NCI-H146 treated with DMSO at 0.1 percent for 48 hours (cell line): ENCODE results near the gene PPP2R1A.

ENCODE experiments used
- DNase-seq: peaks from one replicate; lab custom pipeline; 2025; ENCODE audit not compliant: unreplicated experiment; lab: John Stamatoyannopoulos, UW

Gene PPP2R1A

DNA sequence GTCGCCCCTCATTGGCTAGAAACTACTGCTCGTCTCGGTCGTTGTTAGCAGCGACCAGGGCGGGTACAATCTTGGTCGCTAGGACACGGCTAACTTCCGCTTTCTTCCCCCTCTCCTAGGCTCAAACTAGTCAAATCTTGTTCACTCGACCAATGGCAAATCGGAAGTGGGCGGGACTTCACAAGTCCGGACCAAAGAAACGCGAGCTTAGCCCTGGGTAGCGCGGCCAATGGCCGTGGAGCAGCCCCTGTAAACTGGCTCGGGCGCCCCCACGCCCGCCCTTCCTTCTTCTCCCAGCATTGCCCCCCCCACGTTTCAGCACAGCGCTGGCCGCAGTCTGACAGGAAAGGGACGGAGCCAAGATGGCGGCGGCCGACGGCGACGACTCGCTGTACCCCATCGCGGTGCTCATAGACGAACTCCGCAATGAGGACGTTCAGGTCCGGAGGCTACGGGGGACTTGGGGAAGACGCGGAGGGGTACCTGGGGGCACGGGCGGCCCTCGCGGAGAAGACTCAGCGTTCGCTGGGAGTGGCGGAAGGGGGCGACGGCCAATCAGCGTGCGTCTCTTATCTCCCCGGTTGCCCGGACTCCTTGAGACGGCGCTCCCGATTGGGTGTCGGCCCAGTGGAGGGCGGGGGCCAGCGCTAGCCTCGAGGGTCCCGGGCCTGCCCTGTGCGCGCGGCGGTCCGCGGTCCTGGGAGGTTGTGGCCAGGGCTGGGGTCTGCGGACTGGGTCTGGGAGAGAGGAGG lies at the start of gene PPP2R1A:
PPP2R1A (plus strand) TSS at position 318 of the 752 bp plus-strand sequence; CDS start at position 363, 45 bp downstream.
- DNase-seq: peak; percentile 100

DNA sequence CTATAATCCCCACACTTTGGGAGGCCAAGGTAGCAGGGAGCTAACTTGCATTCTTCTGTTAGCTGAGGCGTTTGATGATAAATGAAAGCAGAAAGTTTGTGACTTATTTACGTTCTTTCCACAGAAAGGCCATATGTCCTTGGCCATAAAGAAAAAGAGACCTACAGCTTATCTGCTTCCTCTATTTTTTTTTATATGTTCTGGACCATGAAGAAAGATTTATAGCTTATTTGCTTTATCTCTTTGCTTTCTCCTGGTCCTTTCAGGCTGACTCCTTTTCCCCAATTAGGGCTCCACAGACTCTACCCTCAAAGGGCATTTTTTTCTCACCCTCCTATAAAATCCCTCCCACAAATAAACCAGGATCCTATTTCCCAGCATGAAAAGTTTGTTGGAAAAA lies 48.6 kb upstream of the PPP2R1A start:
- no peak for DNase-seq

DNA sequence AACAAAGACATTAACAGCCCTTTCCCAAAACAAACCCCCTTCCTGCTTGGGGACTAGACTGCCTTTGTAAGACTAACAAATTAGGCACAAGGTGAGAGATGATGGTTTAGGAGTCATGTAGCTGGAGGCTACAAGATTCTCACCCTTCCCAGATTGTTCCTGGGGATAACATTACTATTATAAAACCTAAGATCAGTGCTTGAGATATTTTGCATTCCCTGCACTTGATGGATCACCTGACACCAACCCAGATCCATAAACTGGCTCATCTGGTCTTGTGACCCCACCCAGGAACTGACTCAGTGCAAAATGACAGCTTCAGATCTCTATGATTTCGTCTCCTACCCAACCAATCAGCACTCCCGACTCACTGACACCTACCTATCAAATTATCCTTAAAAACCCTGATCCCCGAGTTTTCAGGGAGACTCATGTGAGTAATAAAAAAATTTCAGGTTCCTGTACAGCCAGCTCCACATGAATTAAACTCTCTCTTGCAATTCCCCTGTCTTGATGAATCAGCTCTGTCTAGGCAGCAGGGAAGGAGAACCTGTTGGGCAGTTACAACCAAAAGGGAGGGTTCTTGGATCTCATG lies 47.8 kb upstream of the PPP2R1A start:
- DNase-seq: no peak

DNA sequence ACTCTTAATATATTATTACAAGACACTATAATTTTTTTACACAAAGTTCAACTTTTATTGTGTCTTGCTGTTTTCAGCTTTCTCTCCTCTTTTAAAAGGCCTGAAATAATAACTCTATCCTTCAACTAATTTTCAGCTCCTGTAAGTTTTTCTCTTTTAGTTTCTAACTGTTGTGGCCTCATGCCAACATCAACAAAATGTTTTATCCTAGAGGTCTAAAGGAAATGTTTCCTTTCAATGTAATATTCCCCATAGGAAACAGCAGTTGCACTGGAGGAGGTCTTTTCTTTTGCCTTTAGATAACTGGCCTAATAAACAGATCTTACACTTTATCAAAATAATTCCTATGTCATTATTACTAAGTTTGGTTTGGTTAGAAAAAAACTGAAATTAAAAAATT lies 41.6 kb upstream of the PPP2R1A start:
- DNase-seq: no peak

DNA sequence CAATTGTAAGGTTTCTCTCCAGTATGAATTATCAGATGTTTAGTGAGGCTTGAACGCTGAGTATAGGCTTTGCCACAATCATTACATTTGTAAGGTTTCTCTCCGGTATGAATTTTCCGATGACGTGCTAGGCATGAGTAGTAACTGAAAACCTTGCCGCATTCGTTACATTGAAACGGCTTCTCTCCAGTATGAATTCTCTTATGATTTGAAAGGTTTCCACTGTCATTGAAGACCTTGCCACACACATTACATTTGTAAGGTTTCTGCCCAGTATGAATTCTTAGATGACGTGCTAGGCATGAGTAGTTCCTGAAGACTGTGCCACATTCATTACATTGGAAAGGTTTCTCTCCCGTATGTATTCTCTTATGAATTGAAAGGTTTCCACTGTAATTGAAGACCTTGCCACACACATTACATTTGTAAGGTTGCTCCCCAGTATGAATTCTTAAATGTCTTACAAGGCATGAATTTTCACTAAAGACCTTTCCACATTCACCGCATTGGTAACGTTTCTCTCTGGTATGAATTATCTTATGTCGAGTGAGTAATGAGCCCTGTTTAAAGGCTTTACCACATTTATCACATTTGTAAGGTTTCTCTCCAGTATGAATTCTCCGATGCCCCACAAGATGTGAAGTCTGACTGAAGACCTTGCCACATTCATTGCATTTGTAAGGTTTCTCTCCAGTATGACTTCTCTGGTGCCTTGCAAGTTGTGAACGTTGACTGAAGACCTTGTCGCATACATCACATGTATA lies 34.1 kb upstream of the PPP2R1A start:
- no peak for DNase-seq

DNA sequence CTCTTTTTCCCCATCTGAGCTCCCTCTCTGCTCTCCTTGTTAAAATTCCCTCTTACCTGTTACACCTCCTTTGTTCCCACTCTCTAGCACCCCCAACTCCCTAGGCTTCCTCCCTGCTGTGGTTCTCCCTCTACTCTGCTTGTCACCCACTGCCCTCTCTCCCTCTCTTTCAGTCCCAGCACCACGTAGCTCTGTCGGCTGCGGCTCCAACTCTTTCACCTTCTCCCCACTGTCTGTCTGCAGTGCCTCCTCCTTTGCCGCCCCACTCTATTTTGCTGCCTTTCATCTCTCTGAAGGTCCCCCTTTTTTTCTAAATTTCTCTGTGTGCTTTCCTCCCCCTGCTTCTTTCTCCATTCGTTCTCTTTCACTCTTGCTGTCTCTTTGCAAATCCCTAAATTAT lies 19.5 kb upstream of the PPP2R1A start:
- DNase-seq: no peak

DNA sequence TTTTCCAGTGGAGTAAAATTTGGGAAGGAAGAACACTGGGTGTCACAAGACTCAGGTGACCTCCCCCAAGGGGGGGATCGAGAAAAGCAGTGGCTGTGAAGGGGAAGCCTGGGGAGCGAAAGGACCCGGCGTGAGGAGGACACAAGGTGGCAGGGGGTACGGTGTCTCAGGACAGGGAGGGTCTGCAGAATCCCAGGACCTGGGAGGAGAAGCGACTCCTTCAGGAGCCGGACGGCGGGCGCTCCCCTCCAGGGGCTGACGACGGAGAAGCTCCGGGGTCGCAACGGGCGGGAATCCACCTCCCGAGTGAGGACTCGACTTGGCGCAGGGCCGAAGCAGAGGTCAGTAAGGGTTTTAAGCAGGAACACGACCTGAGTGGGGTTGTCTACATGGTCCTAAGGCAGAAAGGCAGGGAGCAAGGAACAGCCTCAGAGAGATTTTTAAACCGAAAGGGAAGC lies 19.0 kb upstream of the PPP2R1A start:
- DNase-seq: no peak

DNA sequence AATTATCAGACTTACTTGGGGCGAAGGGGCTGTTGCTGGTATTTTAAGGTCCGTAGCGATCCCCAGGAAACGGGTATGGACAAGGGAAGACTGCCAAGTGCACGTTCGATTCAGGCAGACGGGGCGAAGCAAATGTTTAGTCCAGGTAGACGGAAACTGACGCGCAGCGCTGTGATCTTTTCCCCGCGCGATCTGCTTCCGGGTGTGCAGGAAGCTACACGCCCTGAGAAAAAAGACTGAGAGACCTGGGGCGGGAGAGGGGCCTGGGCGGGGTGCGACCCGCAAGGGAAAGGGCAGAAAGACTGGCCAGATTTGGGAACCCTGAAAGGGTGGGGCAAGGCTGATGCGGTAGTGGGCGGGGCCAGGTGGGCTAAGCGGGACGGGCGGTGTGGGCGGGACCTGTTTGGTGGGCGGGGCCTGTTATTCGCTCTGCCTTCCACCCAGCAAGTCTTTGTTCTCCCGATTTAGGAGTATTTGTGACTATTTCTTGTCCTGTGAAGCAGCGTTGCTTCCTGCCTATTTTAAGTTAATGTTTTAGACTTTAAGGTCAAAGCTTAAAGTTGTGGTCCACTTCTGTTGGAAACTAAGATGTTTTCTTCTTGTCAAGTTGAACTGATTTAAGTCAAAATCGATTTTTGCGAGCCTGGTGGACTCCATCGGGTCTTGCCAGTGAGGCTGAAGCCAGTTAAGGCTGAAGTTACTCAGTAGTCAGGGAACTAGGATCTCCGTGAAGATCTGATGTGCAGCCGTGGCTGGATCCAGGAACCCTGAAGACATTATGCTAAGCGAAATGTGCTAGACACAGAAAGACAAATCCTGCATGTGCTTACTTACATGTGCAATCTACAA lies 18.3 kb upstream of the PPP2R1A start, which contains the start of gene ZNF836:
ZNF836 (minus strand) TSS at position 301 of the 849 bp plus-strand sequence. CDS start 3,549 bp downstream, outside the sequence.
- DNase-seq: peak; percentile 92

DNA sequence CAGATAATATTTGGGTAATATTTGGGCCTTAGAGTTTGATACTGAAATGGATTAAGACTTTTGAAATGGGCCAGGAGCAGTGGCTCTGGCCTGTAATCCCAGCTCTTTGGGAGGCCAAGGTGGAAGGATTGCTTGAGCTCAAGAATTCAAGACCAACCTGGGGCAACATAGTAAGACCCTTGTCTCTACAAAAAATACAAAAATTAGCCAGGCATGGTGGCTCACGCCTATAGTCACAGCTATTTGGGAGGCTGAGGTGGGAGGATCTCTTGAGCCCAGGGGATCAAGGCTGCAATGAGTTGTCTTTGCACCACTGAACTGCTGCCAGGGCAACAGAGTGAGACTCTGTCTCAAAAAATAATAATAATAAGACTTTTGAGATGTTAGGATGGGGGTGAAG lies 17.5 kb upstream of the PPP2R1A start:
- DNase-seq: no peak

DNA sequence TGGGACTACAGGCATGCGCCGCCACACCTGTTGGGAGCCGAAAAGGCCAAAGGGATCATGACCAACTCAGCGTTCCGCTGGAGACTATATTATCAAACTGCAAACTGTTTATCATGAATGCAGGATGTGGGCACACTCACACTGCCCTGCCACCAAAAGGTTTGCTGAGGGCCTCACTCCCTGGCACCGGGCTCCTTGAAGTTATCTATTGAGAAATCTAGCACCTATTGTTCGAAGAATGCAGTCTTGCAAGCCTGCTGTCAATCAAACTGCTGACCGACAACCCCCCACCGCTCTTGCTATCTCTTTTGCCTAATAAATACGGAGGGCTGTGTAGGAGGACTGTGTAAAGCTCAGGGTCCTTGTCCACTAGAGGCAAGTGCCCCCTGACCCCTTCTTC lies 13.3 kb upstream of the PPP2R1A start:
- DNase-seq: no peak

DNA sequence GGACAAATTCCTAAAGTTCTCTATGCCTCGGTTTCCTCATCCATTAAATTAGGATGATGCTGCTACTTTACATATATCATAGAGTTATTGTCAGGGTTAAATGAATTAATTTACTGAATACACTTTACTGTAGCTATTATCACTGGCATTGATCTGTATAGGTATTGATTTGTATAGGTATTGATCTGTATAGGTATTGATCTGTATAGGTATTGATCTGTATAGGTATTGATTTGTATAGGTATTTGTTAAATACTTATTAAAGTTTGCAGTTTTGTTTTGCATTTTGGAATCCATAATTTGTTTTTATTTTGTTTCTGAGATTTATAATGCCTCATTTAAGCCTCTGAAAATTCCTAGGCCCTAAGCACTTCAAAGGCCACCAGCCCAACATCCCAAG lies 2.4 kb upstream of the PPP2R1A start:
- DNase-seq: no peak

DNA sequence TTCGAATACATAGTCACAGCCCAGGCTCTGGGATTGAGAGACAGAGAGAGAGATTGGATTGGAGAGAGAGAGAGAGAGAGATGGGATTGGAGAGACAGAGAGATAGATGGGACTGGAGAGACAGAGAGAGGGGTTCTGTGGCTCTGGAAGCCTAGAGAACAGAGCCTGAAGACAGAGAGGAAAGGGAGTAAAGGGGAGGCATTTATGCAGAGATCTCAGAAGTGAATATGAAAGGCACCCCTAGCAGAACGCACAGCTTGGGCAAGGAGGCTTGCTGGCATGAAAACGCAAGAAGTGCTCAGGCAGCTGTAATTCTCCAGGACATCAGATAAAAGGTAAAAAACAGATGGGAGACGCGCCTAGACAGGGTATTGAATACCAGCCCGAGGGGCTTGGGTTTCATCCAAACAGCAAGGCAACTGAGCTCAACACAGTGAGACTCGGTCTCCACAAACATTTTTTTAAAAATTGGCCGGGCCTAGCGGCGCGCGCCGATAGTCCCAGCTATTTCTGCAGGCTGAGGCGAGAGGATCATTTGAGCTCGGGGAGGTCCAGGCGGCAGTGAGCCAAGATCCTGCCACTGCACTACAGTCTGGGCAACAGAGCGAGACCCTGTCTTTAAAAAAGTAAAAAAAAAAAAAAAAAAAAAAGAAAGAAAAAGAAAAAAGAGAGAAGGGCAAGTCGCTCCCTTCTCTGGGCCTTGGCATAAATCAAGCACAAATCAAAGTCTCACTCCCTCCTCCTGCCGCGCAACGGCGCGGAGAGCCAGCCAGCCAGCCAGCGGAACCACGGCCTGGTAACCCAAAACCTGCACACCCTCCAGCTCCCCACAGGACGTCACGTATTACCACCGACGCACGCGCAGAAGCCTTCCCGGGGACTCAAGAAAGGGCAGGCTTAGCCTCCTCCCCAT lies 774 bp upstream of the PPP2R1A start:
- peak; percentile 50 for DNase-seq

DNA sequence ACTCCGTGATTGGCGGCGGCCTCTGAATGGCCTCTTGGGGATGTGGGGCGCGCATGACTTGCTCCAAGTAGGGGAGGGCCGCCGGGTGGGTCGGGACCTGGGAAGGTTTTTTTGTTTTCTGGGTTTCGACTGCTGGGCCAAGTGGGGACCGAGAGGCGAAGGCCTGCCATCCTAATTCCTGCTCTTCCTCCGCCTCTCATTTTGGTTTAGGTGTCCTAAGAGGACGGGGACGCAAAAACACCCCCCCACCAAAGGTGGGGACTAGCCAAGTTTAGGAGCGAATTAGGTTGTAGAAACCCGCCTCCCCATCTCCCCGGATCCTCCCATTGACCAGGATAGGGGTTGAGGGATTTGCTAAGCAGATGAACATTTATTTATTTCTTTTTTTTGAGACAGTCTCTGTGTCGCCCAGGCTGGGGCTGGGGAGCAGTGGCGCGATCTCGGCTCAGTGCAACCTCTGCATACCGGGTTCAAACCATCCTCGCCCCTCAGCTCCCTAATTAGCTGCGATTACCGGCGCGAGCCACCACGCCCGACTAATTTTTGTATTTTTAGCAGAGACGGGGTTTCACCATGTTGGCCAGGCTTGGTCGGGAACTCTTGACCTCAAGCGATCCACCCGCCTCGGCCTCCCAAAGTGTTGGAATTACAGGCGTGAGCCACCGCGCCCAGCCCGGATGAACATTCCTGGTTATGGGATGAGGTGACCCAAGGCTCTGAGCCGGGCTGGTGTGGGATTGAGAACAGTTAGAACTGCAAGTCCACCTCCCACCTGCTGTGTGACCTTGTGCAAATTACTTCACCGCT lies 838 bp downstream of the PPP2R1A start:
- DNase-seq: no peak

DNA sequence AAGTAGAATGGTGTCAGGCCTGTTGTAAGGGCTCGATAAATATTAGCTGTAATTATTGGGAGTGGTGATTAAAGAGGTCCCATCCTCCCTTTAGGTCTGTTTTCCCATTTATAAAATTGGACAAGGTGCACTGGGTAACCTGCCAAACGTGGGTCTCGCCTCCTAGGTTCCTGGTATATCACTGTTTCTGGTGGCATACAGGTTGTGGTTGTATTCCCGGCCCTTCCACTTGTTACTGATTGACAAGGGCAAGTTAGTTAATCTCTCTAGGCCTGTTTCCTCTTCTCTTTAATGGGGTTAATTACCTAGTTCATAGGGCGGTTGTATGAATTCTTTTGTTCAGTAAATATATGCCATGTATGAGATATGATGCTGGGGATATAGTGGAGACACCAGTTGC lies 1.5 kb downstream of the PPP2R1A start:
- DNase-seq: no peak

DNA sequence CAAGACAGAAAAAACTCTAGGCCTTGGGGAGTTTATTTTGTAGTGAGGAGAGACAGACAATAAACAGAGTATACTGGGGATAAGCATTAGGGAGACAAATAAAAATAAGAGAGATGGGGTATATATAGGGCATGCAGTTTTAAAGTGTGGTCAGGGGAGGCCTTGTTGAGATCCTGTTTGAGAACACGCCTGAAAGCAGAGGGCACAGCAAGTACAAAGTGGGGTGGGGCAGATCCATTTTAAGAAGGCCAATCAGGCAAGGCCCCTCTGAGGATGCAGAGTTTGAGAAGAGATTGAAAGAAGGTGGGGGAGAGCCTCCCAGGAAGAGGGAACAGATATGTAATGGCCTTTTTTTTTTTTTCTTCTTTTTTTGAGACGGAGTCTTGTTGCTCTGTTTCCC lies 2.1 kb downstream of the PPP2R1A start:
- DNase-seq: no peak

DNA sequence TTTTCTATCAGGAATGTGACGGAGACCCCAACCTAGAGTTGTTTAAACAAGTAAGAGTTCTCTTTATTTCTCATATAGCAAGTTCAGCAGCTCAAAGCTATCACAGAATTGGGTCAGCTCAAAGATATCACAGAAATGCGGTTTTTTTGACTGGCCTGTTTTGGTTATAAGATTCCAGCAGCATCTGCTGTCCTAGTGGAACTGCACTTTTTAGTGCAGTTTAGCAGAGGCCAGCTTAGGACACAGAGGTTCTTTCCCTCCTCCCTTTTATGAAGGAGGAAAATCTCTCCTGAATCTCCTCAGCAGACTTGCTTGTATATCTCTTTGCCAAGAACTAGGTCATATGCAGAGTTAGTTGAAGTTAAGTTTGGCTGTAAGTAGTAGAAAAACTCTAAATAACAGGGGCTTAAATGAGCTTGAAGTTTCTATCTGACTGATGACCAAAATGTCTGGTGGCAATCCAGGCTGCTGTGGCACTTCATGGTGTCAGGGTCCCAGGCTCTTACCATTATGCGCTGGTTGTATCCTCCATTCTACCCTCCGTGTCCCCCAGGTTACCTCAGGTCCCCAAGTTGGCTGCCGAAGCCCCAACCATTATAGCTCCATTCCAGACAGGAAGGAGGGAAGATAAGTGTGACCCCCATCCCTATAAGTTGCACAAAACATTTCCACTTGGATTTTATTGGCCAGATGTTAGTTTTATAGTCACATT lies 6.6 kb downstream of the PPP2R1A start:
- no peak for DNase-seq

DNA sequence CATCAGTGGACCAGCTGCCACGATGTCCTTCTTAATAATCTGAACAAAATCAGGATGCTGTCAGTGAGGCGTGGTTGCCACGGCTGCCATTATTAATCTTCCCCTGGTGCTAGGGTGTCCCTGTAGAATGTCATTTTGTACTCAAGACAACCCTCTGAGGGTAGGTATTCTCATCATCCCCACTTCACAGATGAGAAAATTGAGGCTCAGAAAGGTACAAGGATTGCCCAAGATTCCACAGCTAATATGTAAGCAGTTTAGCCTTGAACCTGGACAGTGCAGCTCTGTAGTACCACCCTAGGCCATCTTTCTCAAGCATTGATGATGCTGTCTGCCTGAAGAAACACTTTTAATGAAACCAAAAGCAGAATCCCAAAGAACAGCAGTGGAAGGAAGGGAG lies 8.1 kb downstream of the PPP2R1A start:
- DNase-seq: no peak

DNA sequence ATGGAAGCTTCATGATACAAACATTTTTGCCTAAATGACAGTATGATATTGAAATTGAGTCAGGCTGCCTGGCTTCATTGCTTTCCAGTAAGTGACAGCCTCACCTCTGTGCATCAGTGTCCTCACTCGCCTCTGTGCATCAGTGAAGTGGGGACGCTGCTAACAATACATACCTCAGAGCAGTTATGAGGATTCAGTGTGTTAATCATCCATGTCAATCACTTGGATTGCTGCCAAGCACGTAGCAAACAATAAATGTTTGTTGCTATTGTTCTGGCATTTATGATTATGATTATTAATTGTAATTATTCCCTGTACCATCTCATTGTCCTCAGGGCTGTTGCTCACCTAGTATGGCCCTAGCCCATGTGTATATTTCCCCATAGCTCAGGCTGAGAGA lies 8.8 kb downstream of the PPP2R1A start:
- DNase-seq: no peak
